Liver (tissue), 9 donors: ENCODE results near the gene KRTAP10-6. TPM values are rescaled to one million over a fixed set of nuclear protein-coding genes. Genes with fewer than 3 reads are reported as not detected.

Source experiments
- DNase-seq: peaks from one replicate; pipeline ENCODE4 v3.0.0-alpha.2; 2017; ENCODE audit warnings: low spot score
- H3K27ac ChIP-seq, 2 donors: one replicate each; pipeline ENCODE4 v1.7.0; 2013; ENCODE audit warnings: inconsistent platforms in 2 of 2, low read length in 2 of 2, control low read depth in 1 of 2, low read depth in 1 of 2, mild to moderate bottlenecking in 1 of 2
- H3K27me3 ChIP-seq, 4 donors: one replicate each; pipeline versions ENCODE4 v1.6.1 to v1.7.0; 2013; ENCODE audit warnings: low read length in 3 of 4, inconsistent platforms in 1 of 4, mild to moderate bottlenecking in 1 of 4, moderate library complexity in 1 of 4; ENCODE audit not compliant: control insufficient read depth in 4 of 4, insufficient read depth in 4 of 4
- H3K36me3 ChIP-seq, 4 donors: one replicate each; pipeline versions ENCODE4 v1.6.1 to v1.7.0; 2013; ENCODE audit warnings: low read length in 3 of 4, mild to moderate bottlenecking in 3 of 4, low read depth in 1 of 4, moderate library complexity in 1 of 4; ENCODE audit not compliant: control insufficient read depth in 4 of 4, insufficient read depth in 3 of 4
- H3K4me1 ChIP-seq, 4 donors: one replicate each; pipeline versions ENCODE4 v1.6.1 to v1.7.0; 2013; ENCODE audit warnings: low read length in 3 of 4, mild to moderate bottlenecking in 3 of 4, moderate library complexity in 1 of 4; ENCODE audit not compliant: control insufficient read depth in 4 of 4, insufficient read depth in 4 of 4
- H3K4me3 ChIP-seq, 3 donors: one replicate each; pipeline versions ENCODE4 v1.6.1 to v1.7.0; 2013; ENCODE audit warnings: low read length in 3 of 3, control low read depth in 1 of 3, low read depth in 1 of 3, mild to moderate bottlenecking in 1 of 3
- H3K9ac ChIP-seq, 2 donors: one replicate each; pipeline ENCODE4 v1.7.0; 2013; ENCODE audit warnings: low read length in 2 of 2, mild to moderate bottlenecking in 2 of 2, moderate library complexity in 2 of 2, control low read depth in 1 of 2, low read depth in 1 of 2
- H3K9me3 ChIP-seq, 4 donors: one replicate each; pipeline versions ENCODE4 v1.6.1 to v1.7.0; 2013; ENCODE audit warnings: low read length in 3 of 4; ENCODE audit not compliant: control insufficient read depth in 4 of 4
- EGR1 ChIP-seq, 2 donors: IDR thresholded peaks; 2 replicates each; pipeline ENCODE4 v1.6.1; 2016 to 2018; ENCODE audit warnings: antibody characterized with exemption in 2 of 2, low read depth in 2 of 2
- FOXA1 ChIP-seq: IDR thresholded peaks from 2 replicates; pipeline ENCODE4 v1.6.1; 2016; ENCODE audit warnings: antibody characterized with exemption
- FOXA2 ChIP-seq: IDR thresholded peaks from 2 replicates; pipeline ENCODE4 v1.6.1; 2016; ENCODE audit warnings: antibody characterized with exemption
- HNF4A ChIP-seq, 2 donors: conservative IDR thresholded peaks; 2 replicates each; pipeline ENCODE4 v1.6.1; 2016; ENCODE audit warnings: antibody characterized with exemption in 2 of 2, mild to moderate bottlenecking in 2 of 2
- HNF4G ChIP-seq: IDR thresholded peaks from 2 replicates; pipeline ENCODE4 v1.6.1; 2016; ENCODE audit warnings: antibody characterized with exemption
- JUND ChIP-seq, 2 donors: IDR thresholded peaks; 2 replicates each; pipeline ENCODE4 v1.6.1; 2016; ENCODE audit warnings: antibody characterized with exemption in 2 of 2
- NR2F2 ChIP-seq: IDR thresholded peaks from 2 replicates; pipeline ENCODE4 v1.6.1; 2016; ENCODE audit warnings: antibody characterized with exemption
- RAD21 ChIP-seq, 2 donors: IDR thresholded peaks; 2 replicates each; pipeline ENCODE4 v1.6.1; 2016; ENCODE audit warnings: antibody characterized with exemption in 2 of 2, mild to moderate bottlenecking in 2 of 2
- RXRA ChIP-seq, 2 donors: IDR thresholded peaks; 2 replicates each; pipeline ENCODE4 v1.6.1; 2017 to 2018; ENCODE audit warnings: antibody characterized with exemption in 2 of 2, mild to moderate bottlenecking in 1 of 2
- SP1 ChIP-seq: IDR thresholded peaks from 2 replicates; pipeline ENCODE4 v1.6.1; 2018; ENCODE audit warnings: antibody characterized with exemption, mild to moderate bottlenecking
- TAF1 ChIP-seq: conservative IDR thresholded peaks from 2 replicates; pipeline ENCODE4 v1.6.1; 2016; ENCODE audit warnings: antibody characterized with exemption, mild to moderate bottlenecking
- YY1 ChIP-seq: IDR thresholded peaks from 2 replicates; pipeline ENCODE4 v1.6.1; 2016; ENCODE audit warnings: antibody characterized with exemption, mild to moderate bottlenecking
- WGBS: extraction: QIAGEN DNeasy Blood & Tissue Kit; methylation state at CpG from one replicate; pipeline ENCODE4 v1.1.7; 2013; 5-methylcytosine and 5-hydroxymethylcytosine counted together
- polyA plus RNA-seq, 2 donors: library from polyadenylated mRNA; stranded (reverse) in 1 of 2; unstranded in 1 of 2; fragments of 200-250 nt in 1 of 2; fragments of >200 nt in 1 of 2; fragmentation: Nextera tagmentation in 1 of 2; extraction: Ambion mirVana in 1 of 2; gene quantifications; one replicate each; pipeline versions ENCODE4 v1.2.1 to v1.2.3, GENCODE V29; 2013 to 2015
- total RNA-seq, 2 donors: library from RNA; depleted of rRNA; stranded (reverse); fragments of >200 nt; gene quantifications; one replicate each; pipeline ENCODE4 v1.2.3, GENCODE V29; 2014
- TF ChIP-seq, protein P1 (sequence below): IDR thresholded peaks from 2 replicates; pipeline ENCODE4 v1.6.1; 2016; ENCODE audit warnings: antibody characterized with exemption
- TF ChIP-seq, protein P2 (sequence below): IDR thresholded peaks from 2 replicates; pipeline ENCODE4 v1.6.1; 2016; ENCODE audit warnings: antibody characterized with exemption
- TF ChIP-seq, protein P3 (sequence below): fragments of 150-350 bp; IDR thresholded peaks from 2 replicates; pipeline ENCODE4 v1.5.1; 2017; ENCODE audit warnings: improper control_type of control experiment, low read depth, low read length; ENCODE audit not compliant: missing input control
- TF ChIP-seq, protein P4 (sequence below): IDR thresholded peaks from 2 replicates; pipeline ENCODE4 v1.6.1; 2016; ENCODE audit warnings: antibody characterized with exemption, mild to moderate bottlenecking
- TF ChIP-seq, protein P5 (sequence below): IDR thresholded peaks from 2 replicates; pipeline ENCODE4 v1.6.1; 2016; ENCODE audit warnings: antibody characterized with exemption
- donor health status: healthy.
- donor health status: healthy.
- donor health status: healthy.
- donor health status: healthy.
- donor health status: healthy.

The KRTAP10-6 gene
- total and polyA plus RNA-seq, 4 donors: not detected

DNA sequence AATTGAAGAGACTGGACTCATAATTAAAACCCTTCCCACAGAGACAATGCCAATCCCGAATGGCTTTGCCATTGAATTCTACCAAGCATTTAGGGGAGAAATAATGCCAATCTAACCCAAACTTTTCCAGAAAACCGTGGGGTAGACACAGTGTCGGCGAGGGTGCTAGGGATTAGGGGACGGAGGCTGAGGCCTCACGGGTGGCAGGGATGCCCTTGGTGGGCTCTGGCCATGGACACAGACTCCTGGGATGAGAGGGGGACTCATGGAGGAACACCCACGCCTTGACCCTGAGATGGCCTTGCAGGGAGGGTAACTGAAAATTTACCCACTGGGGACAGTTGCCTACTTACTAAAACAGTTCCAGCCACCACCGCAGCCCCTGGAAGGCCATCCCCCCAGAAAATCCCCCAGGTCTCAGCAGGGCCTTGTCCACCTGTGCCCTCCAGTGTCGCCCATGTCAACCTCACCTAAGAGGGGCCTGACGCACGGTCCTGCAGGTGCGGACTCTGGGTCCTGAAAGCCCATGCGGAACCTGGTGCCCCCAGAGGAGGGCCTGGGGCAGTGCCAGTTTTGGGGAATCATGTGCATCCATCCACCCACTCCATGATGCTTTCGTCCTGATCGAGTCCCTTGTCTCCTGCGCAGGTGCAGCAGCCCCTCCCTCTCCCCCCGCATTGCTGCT, 13.8 kb downstream of the KRTAP10-6 start:
- Histone ChIP-seq H3K4me3 (no peak overlapping the region), H3K27me3 (no peaks in the 10 kb centered on the region), H3K27ac (no peak overlapping the region), H3K4me1 (peaks cover 0 to 13% (median 3%) of the 10 kb centered on the region in 4 donors), H3K9ac (no peak overlapping the region), H3K36me3 (no peaks in the 10 kb centered on the region), H3K9me3 (peaks cover 0 to 4% (median 2%) of the 10 kb centered on the region in 4 donors)
- 95% methylated on average over 17 of the region's 17 CpGs for WGBS
- TF ChIP-seq SP1: no peak
- TF ChIP-seq YY1: no peak
- TF ChIP-seq FOXA1: no peak
- TF ChIP-seq, protein P1, sequence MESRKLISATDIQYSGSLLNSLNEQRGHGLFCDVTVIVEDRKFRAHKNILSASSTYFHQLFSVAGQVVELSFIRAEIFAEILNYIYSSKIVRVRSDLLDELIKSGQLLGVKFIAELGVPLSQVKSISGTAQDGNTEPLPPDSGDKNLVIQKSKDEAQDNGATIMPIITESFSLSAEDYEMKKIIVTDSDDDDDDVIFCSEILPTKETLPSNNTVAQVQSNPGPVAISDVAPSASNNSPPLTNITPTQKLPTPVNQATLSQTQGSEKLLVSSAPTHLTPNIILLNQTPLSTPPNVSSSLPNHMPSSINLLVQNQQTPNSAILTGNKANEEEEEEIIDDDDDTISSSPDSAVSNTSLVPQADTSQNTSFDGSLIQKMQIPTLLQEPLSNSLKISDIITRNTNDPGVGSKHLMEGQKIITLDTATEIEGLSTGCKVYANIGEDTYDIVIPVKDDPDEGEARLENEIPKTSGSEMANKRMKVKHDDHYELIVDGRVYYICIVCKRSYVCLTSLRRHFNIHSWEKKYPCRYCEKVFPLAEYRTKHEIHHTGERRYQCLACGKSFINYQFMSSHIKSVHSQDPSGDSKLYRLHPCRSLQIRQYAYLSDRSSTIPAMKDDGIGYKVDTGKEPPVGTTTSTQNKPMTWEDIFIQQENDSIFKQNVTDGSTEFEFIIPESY: no peak
- no peak for TF ChIP-seq FOXA2
- TF ChIP-seq, protein P2, sequence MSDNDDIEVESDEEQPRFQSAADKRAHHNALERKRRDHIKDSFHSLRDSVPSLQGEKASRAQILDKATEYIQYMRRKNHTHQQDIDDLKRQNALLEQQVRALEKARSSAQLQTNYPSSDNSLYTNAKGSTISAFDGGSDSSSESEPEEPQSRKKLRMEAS: no peak
- TF ChIP-seq RAD21 (IDR thresholded peaks at IDR 0.05): no peak
- TF ChIP-seq, protein P3, sequence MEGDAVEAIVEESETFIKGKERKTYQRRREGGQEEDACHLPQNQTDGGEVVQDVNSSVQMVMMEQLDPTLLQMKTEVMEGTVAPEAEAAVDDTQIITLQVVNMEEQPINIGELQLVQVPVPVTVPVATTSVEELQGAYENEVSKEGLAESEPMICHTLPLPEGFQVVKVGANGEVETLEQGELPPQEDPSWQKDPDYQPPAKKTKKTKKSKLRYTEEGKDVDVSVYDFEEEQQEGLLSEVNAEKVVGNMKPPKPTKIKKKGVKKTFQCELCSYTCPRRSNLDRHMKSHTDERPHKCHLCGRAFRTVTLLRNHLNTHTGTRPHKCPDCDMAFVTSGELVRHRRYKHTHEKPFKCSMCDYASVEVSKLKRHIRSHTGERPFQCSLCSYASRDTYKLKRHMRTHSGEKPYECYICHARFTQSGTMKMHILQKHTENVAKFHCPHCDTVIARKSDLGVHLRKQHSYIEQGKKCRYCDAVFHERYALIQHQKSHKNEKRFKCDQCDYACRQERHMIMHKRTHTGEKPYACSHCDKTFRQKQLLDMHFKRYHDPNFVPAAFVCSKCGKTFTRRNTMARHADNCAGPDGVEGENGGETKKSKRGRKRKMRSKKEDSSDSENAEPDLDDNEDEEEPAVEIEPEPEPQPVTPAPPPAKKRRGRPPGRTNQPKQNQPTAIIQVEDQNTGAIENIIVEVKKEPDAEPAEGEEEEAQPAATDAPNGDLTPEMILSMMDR: no peak
- TF ChIP-seq JUND (IDR thresholded peaks at IDR 0.05): no peak
- TF ChIP-seq, protein P4, sequence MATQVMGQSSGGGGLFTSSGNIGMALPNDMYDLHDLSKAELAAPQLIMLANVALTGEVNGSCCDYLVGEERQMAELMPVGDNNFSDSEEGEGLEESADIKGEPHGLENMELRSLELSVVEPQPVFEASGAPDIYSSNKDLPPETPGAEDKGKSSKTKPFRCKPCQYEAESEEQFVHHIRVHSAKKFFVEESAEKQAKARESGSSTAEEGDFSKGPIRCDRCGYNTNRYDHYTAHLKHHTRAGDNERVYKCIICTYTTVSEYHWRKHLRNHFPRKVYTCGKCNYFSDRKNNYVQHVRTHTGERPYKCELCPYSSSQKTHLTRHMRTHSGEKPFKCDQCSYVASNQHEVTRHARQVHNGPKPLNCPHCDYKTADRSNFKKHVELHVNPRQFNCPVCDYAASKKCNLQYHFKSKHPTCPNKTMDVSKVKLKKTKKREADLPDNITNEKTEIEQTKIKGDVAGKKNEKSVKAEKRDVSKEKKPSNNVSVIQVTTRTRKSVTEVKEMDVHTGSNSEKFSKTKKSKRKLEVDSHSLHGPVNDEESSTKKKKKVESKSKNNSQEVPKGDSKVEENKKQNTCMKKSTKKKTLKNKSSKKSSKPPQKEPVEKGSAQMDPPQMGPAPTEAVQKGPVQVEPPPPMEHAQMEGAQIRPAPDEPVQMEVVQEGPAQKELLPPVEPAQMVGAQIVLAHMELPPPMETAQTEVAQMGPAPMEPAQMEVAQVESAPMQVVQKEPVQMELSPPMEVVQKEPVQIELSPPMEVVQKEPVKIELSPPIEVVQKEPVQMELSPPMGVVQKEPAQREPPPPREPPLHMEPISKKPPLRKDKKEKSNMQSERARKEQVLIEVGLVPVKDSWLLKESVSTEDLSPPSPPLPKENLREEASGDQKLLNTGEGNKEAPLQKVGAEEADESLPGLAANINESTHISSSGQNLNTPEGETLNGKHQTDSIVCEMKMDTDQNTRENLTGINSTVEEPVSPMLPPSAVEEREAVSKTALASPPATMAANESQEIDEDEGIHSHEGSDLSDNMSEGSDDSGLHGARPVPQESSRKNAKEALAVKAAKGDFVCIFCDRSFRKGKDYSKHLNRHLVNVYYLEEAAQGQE: no peak
- TF ChIP-seq TAF1: no peak
- no peak for TF ChIP-seq EGR1 (IDR thresholded peaks at IDR 0.05; ENCODE audit: low read depth in 2 of 2)
- no peak for TF ChIP-seq NR2F2
- TF ChIP-seq HNF4A (conservative IDR thresholded peaks at IDR 0.05): no peak
- peak; percentile 24 for DNase-seq

DNA sequence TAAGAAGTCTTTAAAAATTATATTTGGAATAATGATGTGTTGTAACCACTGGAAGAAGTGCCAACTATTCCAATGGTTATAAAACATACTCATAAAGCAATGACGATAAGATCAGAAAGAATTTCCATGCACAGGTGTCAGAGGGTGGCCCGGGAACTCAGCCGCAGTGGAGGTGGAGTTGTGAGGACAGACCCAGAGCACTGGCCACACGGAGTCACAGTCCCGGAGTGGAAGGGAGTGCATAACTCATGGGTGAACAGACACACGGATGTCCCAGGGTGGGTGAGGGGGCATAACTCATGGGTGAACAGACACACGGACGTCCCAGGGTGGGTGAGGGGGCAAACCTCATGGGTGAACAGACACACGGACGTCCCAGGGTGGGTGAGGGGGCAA, 16.3 kb downstream of the KRTAP10-6 start:
- peaks cover 0 to 13% (median 3%) of the 10 kb centered on the region in 4 donors for H3K4me1 ChIP-seq
- TF ChIP-seq FOXA2 (no peak), TAF1 (no peak), YY1 (no peak), HNF4G (no peak), RXRA (IDR thresholded peaks at IDR 0.05) (no peak), HNF4A (conservative IDR thresholded peaks at IDR 0.05) (no peak), JUND (IDR thresholded peaks at IDR 0.05) (no peak)
- TF ChIP-seq, protein P5, sequence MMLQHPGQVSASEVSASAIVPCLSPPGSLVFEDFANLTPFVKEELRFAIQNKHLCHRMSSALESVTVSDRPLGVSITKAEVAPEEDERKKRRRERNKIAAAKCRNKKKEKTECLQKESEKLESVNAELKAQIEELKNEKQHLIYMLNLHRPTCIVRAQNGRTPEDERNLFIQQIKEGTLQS: no peak
- TF ChIP-seq, protein P2: no peak
- H3K4me3 ChIP-seq: no peak overlapping the region
- no peak overlapping the region for H3K9ac ChIP-seq
- 89% methylated on average over 10 of the region's 10 CpGs for WGBS
- no peaks in the 10 kb centered on the region for H3K36me3 ChIP-seq
- no peak overlapping the region for H3K27ac ChIP-seq
- H3K9me3 ChIP-seq: peaks cover 0 to 7% (median 1%) of the 10 kb centered on the region in 4 donors
- DNase-seq: peak; percentile 28
- no peaks in the 10 kb centered on the region for H3K27me3 ChIP-seq
